NCI-H2171 (cell line): ENCODE data around the gene OSBPL5.

ENCODE experiments used
- DNase-seq: peaks from one replicate; lab custom pipeline; 2025; lab: John Stamatoyannopoulos, UW

OSBPL5 gene

GRCh38 chr11:3148255-3148989, 16.7 kb downstream of the OSBPL5 start:
- no peak for DNase-seq

GRCh38 chr11:3147626-3148025, 17.5 kb downstream of the OSBPL5 start:
- DNase-seq: no peak

GRCh38 chr11:3147257-3147619, 17.9 kb downstream of the OSBPL5 start:
- DNase-seq: no peak

GRCh38 chr11:3146612-3147256, 18.4 kb downstream of the OSBPL5 start:
- no peak for DNase-seq

- DNase-seq: no peak
Measured at GRCh38 chr11:3145206-3145520, 19.9 kb downstream of the OSBPL5 start.

GRCh38 chr11:3144296-3145205, 20.6 kb downstream of the OSBPL5 start:
- no peak for DNase-seq

GRCh38 chr11:3143136-3143880, 21.8 kb downstream of the OSBPL5 start:
- DNase-seq: no peak

- no peak for DNase-seq
Measured at GRCh38 chr11:3140291-3140603, 24.9 kb downstream of the OSBPL5 start.

- DNase-seq: no peak
Measured at GRCh38 chr11:3139481-3140290, 25.4 kb downstream of the OSBPL5 start.

GRCh38 chr11:3139086-3139440, 26.0 kb downstream of the OSBPL5 start:
- DNase-seq: no peak

GRCh38 chr11:3138178-3139085, 26.7 kb downstream of the OSBPL5 start:
- DNase-seq: no peak

GRCh38 chr11:3137486-3138177, 27.5 kb downstream of the OSBPL5 start:
- no peak for DNase-seq

GRCh38 chr11:3136546-3137455, 28.3 kb downstream of the OSBPL5 start:
- no peak for DNase-seq

GRCh38 chr11:3135481-3136440, 29.3 kb downstream of the OSBPL5 start:
- no peak for DNase-seq

- no peak for DNase-seq
Measured at GRCh38 chr11:3134651-3135480, 30.2 kb downstream of the OSBPL5 start.

- DNase-seq: no peak
Measured at GRCh38 chr11:3134218-3134621, 30.9 kb downstream of the OSBPL5 start.
